GM12891 (cell line): ENCODE results near the gene ANO10.

ENCODE experiments used
- PAX5 ChIP-seq: IDR thresholded peaks from 2 replicates; pipeline ENCODE4 v1.6.1; 2011; ENCODE audit warnings: low read length, moderate library complexity, mild to moderate bottlenecking; ENCODE audit not compliant: insufficient read depth, severe bottlenecking
- POLR2A ChIP-seq: IDR thresholded peaks from 2 replicates; pipeline ENCODE4 v1.6.1; 2011; ENCODE audit warnings: low read depth, low read length, control low read depth
- POLR2AphosphoS5 ChIP-seq: IDR thresholded peaks from 2 replicates; pipeline ENCODE4 v1.6.1; 2011; ENCODE audit warnings: low read depth, low read length, control low read depth
- TAF1 ChIP-seq: IDR thresholded peaks from 2 replicates; pipeline ENCODE4 v1.6.1; 2011; ENCODE audit warnings: low read depth, low read length, control low read depth

DNA sequence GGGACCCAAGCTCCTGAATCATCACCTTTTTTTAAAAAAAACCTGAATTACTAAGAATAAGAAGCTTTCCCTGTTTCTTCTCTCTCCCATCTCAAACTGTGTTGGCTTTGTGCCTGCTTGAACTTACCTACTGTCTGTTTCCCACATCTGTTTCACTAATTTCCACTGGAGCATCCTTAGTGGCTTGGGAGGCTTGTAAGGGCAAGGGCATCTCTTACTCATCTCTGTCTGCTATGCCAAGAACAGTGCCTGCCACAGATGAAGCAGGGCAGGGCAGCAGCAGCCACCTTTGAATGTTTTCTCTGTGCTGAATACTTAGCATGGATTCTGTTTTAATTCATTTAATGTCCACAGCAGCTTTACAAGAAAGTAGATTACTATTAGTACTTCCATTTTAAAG is 293.2 kb downstream of the ANO10 start:
- no peak for TF ChIP-seq POLR2A
- no peak for TF ChIP-seq POLR2AphosphoS5
- TF ChIP-seq TAF1, result no peak
- TF ChIP-seq PAX5, result no peak
